Type B pancreatic cell (in vitro differentiated cells): ENCODE results near the gene PRPF6. TPM values are rescaled to one million over a fixed set of nuclear protein-coding genes. Genes with fewer than 3 reads are reported as not detected.
A peak's percentile ranks its signal among the peaks of the same experiment; 100 is the strongest.
"Not testable (repeated sequence)": the region's sequence is repeated elsewhere in the genome, so short reads cannot be mapped to it uniquely, and the experiment has no call there.

ENCODE experiments used
- DNase-seq: peaks from one replicate; pipeline ENCODE4 v3.0.0; 2021; ENCODE audit warnings: mixed read lengths; ENCODE audit not compliant: unreplicated experiment; ENCODE audit errors: extremely low spot score
- H3K27ac Mint-ChIP-seq: 2 replicates; pipeline ENCODE4 v1.8.0; 2021; ENCODE audit warnings: mild to moderate bottlenecking, mixed read lengths
- H3K27me3 Mint-ChIP-seq: 2 replicates; pipeline ENCODE4 v1.8.0; 2021; ENCODE audit warnings: mixed read lengths
- H3K36me3 Mint-ChIP-seq: 2 replicates; pipeline ENCODE4 v1.8.0; 2021; ENCODE audit warnings: mixed read lengths
- H3K4me1 Mint-ChIP-seq: one replicate; pipeline ENCODE4 v1.8.0; 2021; ENCODE audit warnings: mixed read lengths; ENCODE audit not compliant: unreplicated experiment
- H3K4me3 Mint-ChIP-seq: 2 replicates; pipeline ENCODE4 v1.8.0; 2021; ENCODE audit warnings: mild to moderate bottlenecking, mixed read lengths
- H3K9me3 Mint-ChIP-seq: 2 replicates; pipeline ENCODE4 v1.8.0; 2021; ENCODE audit warnings: mixed read lengths
- total RNA-seq: library from RNA; stranded (reverse); gene quantifications from 2 replicates; pipeline ENCODE4 v1.2.1, GENCODE V29; 2021; ENCODE audit warnings: low replicate concordance
- TF ChIP-seq, protein P1 (sequence below): fragments of 200-600 bp; sonication (generic); conservative IDR thresholded peaks from 2 replicates; pipeline ENCODE4 v1.5.0; 2021; ENCODE audit warnings: antibody characterized with exemption, mild to moderate bottlenecking

PRPF6 gene
- total RNA-seq, 1 donor from 2014 or later = 67.9 TPM

DNA sequence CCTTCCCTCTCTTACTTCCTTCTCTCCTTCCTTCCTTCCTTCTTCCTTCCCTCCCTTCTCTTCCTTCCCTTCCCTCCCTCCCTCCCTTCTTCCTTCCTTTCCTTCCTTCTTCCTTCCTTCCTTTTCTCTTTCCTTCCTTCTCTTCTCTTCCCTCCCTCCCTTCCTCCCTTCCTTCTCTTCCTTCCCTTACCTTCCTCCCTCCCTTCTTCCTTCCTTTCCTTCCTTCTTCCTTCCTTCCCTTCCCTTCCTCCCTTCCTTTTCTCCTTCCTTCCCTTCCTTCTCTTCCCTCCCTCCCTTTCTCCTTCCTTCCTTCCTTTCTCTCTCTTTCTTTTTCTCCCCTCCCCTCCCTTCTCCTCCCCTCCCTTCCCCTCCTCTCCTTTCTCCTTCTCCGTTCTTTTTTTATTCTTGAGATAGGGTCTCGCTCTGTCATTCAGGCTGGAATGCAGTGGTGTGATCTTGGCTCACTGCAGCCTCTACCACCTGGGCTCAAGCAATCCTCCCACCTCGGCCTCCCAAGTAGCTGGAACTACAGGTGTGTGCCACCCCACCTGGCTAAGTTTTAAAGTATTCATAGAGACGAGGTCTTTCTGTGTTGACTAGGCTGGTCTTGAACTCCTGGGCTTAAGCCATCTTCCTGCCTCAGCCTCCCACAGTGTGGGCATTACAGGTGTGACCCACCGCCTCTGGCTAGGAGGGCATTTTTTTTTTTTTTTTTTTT is 10.1 kb upstream of the PRPF6 start:
- DNase-seq = no peak
- Mint-ChIP-seq H3K27me3 (no peaks in the 10 kb centered on the region), H3K4me1 (peaks cover 4% of the 10 kb centered on the region), H3K36me3 (no peaks in the 10 kb centered on the region), H3K27ac (no peak overlapping the region), H3K4me3 (peak overlapping the region; percentile 72), H3K9me3 (no peaks in the 10 kb centered on the region)
- TF ChIP-seq, protein P1, sequence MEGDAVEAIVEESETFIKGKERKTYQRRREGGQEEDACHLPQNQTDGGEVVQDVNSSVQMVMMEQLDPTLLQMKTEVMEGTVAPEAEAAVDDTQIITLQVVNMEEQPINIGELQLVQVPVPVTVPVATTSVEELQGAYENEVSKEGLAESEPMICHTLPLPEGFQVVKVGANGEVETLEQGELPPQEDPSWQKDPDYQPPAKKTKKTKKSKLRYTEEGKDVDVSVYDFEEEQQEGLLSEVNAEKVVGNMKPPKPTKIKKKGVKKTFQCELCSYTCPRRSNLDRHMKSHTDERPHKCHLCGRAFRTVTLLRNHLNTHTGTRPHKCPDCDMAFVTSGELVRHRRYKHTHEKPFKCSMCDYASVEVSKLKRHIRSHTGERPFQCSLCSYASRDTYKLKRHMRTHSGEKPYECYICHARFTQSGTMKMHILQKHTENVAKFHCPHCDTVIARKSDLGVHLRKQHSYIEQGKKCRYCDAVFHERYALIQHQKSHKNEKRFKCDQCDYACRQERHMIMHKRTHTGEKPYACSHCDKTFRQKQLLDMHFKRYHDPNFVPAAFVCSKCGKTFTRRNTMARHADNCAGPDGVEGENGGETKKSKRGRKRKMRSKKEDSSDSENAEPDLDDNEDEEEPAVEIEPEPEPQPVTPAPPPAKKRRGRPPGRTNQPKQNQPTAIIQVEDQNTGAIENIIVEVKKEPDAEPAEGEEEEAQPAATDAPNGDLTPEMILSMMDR = no peak

DNA sequence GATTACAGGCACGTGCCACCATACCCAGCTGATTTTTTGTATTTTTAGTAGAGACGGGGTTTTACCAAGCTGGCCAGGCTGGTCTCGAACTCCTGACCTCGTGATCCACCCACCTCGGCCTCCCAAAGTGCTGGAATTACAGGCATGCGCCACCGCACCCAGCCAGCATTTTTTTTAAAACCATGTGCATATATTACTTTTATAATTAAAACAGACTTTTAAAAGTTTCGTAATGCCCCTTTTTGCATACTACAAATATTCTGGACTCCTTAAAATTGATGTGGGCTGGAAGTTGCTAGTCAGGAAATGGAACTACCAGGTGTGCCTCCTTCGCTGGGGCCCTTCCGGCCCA is 9.0 kb upstream of the PRPF6 start:
- not testable (repeated sequence) for H3K36me3 Mint-ChIP-seq, H3K9me3 Mint-ChIP-seq, H3K4me1 Mint-ChIP-seq, H3K27me3 Mint-ChIP-seq, H3K27ac Mint-ChIP-seq, DNase-seq
- H3K4me3 Mint-ChIP-seq = peak overlapping the region; percentile 70

DNA sequence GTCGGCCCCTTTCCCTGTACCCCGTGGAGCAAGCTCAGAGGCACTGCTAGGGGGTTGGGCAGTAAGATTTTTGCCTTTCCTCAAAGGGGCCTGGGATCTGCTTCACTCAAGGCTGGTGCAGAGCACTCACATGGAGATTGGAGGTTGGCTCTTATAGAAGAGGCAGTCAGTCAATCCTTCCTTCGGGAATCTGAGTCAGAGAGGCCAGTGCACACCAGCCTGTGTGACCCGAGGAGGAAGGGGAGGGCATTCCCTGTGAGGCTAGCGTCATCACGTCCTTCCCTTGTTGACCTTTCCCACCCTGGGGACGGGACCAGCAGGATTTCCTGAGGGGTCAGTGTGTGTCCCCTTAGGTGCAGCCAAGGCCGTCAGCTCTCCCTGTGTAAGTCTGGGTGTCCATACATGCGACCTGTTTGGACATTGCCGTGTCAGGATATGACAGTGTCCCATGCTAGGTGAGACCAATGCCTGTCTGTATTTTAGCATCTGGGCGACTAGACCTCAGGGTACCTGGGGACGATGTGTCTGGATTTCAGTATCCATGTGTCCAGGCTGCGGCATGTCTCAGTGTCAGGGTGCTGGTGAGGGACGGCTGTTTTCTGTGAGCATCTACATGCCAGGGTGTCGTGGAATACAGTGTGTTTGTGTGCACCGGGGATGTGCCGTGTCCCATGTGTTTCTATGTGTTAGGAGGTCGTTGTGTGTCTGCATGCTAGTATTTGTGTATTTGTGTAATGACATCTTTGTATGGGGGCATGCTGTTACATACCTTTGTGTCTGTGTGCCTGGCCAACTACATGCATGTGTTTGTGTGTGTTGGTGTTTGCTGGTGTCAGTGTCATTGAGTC is 8.4 kb upstream of the PRPF6 start:
- Mint-ChIP-seq H3K9me3 (no peaks in the 10 kb centered on the region), H3K4me1 (peaks cover 4% of the 10 kb centered on the region), H3K4me3 (peak overlapping the region; percentile 70), H3K27me3 (peaks cover 6% of the 10 kb centered on the region), H3K27ac (no peak overlapping the region), H3K36me3 (no peaks in the 10 kb centered on the region)
- DNase-seq = no peak
- TF ChIP-seq, protein P1 = no peak

DNA sequence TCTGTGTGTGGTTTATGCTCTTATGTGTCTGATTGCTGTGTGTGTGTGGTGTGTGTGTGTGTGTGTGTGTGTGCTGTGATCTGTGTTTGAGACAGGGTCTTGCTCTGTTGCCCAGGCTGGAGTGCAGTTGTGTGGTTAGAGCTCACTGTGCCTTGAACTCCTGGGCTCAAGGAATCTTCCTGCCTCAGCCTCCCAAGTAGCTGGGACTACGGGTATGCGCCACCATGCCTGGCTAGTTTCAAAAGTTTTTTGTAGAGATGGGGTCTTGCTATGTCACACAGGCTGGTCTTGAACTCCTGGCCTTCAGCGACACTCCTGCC is 7.8 kb upstream of the PRPF6 start:
- H3K36me3 Mint-ChIP-seq = no peaks in the 10 kb centered on the region
- H3K4me1 Mint-ChIP-seq = peaks cover 4% of the 10 kb centered on the region
- TF ChIP-seq, protein P1 = no peak
- no peaks in the 10 kb centered on the region for H3K9me3 Mint-ChIP-seq
- DNase-seq = no peak
- no peak overlapping the region for H3K27ac Mint-ChIP-seq
- peak overlapping the region; percentile 70 for H3K4me3 Mint-ChIP-seq
- H3K27me3 Mint-ChIP-seq = peaks cover 8% of the 10 kb centered on the region

DNA sequence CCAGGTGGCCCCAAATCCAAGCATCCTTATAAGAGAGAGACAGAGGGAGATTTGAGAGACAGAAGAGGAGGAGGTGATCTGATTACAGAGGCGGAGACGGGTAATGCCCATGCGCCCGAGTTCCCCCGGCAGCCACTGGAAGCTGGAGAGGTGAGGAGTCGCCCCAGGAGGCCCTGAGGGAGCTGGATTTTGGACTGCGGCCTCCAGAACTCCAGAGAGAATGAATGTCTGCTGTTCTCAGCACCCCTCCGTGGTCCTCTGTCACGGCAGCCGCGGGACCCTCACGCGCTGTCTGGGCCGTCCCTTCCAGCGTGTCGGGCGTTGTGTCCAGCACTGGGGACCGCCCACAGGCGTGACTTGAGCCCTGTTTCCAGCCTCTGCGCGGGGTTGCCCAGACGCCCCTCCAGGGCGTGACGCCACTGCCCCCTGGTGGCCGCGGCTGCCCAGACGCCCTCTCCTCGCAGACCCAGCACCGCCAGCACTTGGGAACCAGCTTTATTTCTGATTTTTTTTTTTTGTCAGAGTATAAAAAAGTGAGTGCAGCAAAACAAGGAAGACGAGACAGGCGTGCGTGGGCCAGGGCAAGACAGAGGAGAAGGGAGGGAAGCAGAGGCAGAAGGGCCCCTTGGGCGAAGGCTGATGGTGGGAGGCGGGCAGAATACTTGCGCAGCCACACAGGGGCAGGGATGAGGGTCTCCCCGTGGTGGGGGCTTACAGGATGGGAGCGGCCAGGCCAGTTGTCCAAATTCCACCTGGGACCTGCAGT is 7.1 kb upstream of the PRPF6 start:
- Mint-ChIP-seq H3K4me1 (peaks cover 4% of the 10 kb centered on the region), H3K36me3 (no peaks in the 10 kb centered on the region), H3K27me3 (peaks cover 8% of the 10 kb centered on the region), H3K4me3 (peak overlapping the region; percentile 37), H3K27ac (peak overlapping the region; percentile 40), H3K9me3 (no peaks in the 10 kb centered on the region)
- TF ChIP-seq, protein P1 = peak; percentile 100
- DNase-seq = peak; percentile 95
